GM13976 (cell line): Measurements from ENCODE around the gene MFSD11.

Experiments
- DNase-seq: peaks from one replicate; pipeline ENCODE4 v3.0.0; 2012; ENCODE audit warnings: low spot score
- CTCF ChIP-seq: IDR thresholded peaks from 2 replicates; pipeline ENCODE4 v1.5.1; 2012; ENCODE audit warnings: borderline replicate concordance, mild to moderate bottlenecking; ENCODE audit not compliant: insufficient read depth; ENCODE audit errors: extremely low read depth, missing control alignments, control extremely low read depth
- in situ Hi-C: fragments of 300-500 bp; cut with MboI; formaldehyde crosslinking; loops from one replicate; pipeline ENCODE4 v1.12.0; 2022; ENCODE audit warnings: low sequenced_read_pairs, mixed read lengths, inconsistent platforms; ENCODE audit not compliant: unreplicated experiment

The MFSD11 gene

DNA sequence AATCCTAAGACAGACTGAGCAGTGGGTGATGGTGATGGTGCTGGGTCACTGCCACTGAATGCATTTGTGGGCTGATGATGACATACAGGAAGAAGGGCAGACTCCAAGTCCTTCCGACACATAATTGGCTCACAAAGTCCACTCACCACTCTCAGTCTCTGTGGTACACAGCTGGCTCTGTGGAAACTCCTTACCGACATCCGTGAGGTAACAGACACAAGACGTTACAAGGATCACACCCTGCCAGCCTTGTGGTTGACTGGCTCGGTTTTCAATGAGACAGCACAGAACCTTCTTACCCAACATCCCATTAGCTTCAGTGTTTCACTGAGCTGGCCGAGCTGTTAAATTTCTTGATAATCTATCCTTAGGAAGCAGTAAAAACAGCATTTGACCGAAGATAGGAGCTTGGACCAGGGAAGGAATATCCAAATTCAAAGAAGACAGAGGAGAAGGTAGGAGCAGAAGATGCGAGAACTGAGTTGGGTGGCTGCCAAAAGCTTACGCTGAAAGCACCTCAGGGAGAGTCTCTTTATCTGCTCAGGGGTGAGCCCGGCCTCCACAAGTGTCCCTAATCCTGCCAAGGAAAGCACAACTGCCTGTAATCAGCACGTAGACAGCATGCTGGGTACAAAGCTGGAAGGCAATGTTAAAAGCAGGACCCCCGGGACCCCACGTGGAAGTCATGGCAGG lies 21.6 kb upstream of the MFSD11 start:
- in situ Hi-C loops: no loop called here
- no peak for DNase-seq
- TF ChIP-seq CTCF: no peak

GRCh38 chr17:76716839-76717215 lies 21.1 kb upstream of the MFSD11 start:
- no peak for TF ChIP-seq CTCF
- DNase-seq: no peak
- in situ Hi-C loops: no loop called here

DNA sequence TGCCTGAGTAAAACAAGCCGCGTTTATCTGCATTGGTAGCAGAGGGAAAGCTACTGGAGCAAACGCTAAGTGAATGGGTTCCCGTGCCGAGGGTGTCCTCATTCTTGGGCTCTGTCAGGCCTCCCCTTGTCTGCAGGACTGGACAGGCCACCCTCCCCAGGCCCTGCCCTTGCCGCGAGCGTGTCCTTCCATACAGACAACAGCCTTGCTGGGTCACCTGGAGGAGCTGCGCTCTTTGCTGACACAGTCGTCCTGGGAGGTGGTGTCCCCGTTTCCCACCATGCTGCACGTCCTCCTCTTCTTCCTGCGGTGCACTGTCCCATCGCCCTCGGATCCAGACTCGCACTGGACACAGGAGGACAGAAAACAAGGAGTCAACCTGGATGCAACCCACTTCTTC lies 19.4 kb upstream of the MFSD11 start:
- in situ Hi-C loops: no loop called here
- DNase-seq: no peak
- TF ChIP-seq CTCF: no peak

DNA sequence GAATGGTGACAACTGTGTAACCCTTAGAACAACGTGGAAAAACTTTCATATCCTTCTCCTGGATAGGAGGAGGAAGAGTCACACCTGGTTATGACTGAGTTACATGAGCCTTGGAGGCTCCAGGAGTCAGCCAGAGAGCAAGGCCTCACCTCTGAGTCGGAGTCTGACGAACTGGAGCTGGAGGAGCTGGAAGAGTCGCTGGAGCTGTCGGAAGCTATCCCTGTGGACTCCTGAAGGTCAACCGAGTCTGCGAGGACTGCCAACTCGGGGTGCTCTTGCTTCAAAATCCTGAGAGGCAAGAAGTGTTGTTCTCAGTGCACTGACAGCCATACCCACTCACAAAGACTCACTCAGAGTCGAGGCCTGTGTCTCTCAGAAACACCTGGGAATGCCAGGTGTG lies 17.7 kb upstream of the MFSD11 start:
- no peak for TF ChIP-seq CTCF
- in situ Hi-C loops: no loop called here

GRCh38 chr17:76720941-76721340 lies 17.0 kb upstream of the MFSD11 start:
- no peak for DNase-seq
- no peak for TF ChIP-seq CTCF
- in situ Hi-C loops: no loop called here

More for the DNA sequence above, 17.7 kb upstream of the MFSD11 start:
- DNase-seq: no peak

GRCh38 chr17:76721463-76721862 lies 16.5 kb upstream of the MFSD11 start:
- no peak for TF ChIP-seq CTCF
- no peak for DNase-seq
- in situ Hi-C loops: no loop called here
